Mesothelial cell of epicardium (in vitro differentiated cells): ENCODE data around the gene ERF. TPM values are rescaled to one million over a fixed set of nuclear protein-coding genes. Genes with fewer than 3 reads are reported as not detected.

Experiments
- DNase-seq, 2 experiments: peaks; one replicate each; pipeline ENCODE4 v3.0.0; 2021; ENCODE audit warnings: low spot score in 2 of 2; ENCODE audit not compliant: unreplicated experiment in 2 of 2
- H3K27ac Mint-ChIP-seq: 2 replicates; pipeline ENCODE4 v1.8.0; 2021; ENCODE audit warnings: mixed read lengths
- H3K27me3 Mint-ChIP-seq: 2 replicates; pipeline ENCODE4 v1.8.0; 2021; ENCODE audit warnings: low read depth, mixed read lengths
- H3K36me3 Mint-ChIP-seq: 2 replicates; pipeline ENCODE4 v1.8.0; 2021; ENCODE audit warnings: mixed read lengths
- H3K4me1 Mint-ChIP-seq: 2 replicates; pipeline ENCODE4 v1.8.0; 2021; ENCODE audit warnings: mixed read lengths
- H3K4me3 Mint-ChIP-seq: 2 replicates; pipeline ENCODE4 v1.8.0; 2021; ENCODE audit warnings: mild to moderate bottlenecking, moderate library complexity, mixed read lengths
- H3K9me3 Mint-ChIP-seq: 2 replicates; pipeline ENCODE4 v1.8.0; 2021; ENCODE audit warnings: mixed read lengths
- total RNA-seq: library from RNA; stranded (reverse); gene quantifications from 3 replicates; pipeline ENCODE4 v1.2.1, GENCODE V29; 2021
- TF ChIP-seq, protein P1 (sequence below): fragments of 200-600 bp; sonication (generic); IDR thresholded peaks from one replicate; pipeline ENCODE4 v1.5.0; 2021; ENCODE audit warnings: antibody characterized with exemption; ENCODE audit not compliant: unreplicated experiment

The ERF gene
- total RNA-seq, 1 donor from 2014 or later, result 92.1 TPM

DNA sequence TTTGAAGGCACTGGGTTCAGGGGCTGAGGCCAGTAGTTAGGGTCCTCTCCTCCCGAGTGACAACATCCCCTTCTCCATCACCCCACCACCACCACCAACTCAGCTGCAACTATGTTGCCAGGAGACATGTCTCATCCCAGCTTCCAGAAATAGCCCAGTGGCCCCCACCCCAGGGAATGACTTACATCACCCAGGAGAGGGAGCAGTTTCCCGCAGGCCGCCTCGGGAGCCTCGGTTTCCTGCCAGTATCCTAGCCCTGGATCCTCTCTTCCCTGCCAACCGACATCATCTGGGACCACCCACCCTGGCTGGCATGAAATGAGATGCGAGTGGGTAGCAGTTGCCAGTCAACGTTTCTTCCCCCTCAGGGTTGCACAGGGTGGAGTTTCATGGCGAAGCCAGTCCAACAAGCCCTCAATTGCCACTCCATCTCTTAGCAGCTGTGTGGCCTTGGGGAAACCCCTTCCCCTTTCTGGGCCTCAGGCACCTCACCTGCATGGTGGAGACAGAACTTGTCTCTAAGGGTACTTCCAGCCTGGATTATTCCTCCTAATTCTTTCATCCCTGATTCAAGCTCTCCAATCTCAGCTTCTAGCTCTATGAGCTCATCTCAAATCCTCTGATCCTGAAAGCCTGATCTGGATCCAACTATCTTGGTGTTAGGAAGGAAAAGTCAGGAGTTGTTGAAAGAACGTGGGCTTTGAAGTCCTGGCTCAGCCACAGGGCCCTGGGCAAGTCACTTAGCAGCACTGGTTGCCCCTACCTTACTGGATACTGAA is 8.6 kb downstream of the ERF start:
- peak in 1 of 2 experiments; percentile 51 for DNase-seq
- TF ChIP-seq, protein P1, sequence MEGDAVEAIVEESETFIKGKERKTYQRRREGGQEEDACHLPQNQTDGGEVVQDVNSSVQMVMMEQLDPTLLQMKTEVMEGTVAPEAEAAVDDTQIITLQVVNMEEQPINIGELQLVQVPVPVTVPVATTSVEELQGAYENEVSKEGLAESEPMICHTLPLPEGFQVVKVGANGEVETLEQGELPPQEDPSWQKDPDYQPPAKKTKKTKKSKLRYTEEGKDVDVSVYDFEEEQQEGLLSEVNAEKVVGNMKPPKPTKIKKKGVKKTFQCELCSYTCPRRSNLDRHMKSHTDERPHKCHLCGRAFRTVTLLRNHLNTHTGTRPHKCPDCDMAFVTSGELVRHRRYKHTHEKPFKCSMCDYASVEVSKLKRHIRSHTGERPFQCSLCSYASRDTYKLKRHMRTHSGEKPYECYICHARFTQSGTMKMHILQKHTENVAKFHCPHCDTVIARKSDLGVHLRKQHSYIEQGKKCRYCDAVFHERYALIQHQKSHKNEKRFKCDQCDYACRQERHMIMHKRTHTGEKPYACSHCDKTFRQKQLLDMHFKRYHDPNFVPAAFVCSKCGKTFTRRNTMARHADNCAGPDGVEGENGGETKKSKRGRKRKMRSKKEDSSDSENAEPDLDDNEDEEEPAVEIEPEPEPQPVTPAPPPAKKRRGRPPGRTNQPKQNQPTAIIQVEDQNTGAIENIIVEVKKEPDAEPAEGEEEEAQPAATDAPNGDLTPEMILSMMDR, result no peak
- H3K27ac Mint-ChIP-seq, result peak overlapping the region; percentile 81
- H3K9me3 Mint-ChIP-seq, result no peaks in the 10 kb centered on the region
- peaks cover 34% of the 10 kb centered on the region for H3K4me1 Mint-ChIP-seq
- no peaks in the 10 kb centered on the region for H3K27me3 Mint-ChIP-seq
- H3K36me3 Mint-ChIP-seq, result peaks cover 4% of the 10 kb centered on the region
- H3K4me3 Mint-ChIP-seq, result no peak overlapping the region

DNA sequence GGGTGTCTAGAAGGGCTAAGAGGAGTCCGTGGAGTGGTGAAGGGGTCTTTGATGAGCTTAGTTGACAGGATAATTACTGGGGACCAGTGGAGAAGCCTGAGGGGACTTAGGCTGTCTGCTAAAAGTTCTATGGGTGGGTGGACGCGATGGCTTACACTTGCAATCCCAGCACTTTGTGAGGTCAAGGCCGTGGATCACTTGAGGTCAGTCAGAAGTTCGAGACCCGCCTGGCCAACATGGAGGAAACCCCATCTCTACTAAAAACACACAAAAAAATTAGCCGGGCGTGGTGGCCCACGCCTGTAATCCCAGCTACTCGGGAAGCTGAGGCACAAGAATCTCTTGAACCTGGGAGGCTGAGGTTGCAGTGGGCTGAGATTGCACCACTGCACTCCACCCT is 9.7 kb downstream of the ERF start:
- Mint-ChIP-seq H3K4me1 (peaks cover 41% of the 10 kb centered on the region), H3K36me3 (peaks cover 4% of the 10 kb centered on the region), H3K27ac (peak overlapping the region; percentile 98), H3K27me3 (no peaks in the 10 kb centered on the region), H3K9me3 (no peaks in the 10 kb centered on the region), H3K4me3 (peak overlapping the region; percentile 82)
- no peak for DNase-seq
- TF ChIP-seq, protein P1, result no peak

DNA sequence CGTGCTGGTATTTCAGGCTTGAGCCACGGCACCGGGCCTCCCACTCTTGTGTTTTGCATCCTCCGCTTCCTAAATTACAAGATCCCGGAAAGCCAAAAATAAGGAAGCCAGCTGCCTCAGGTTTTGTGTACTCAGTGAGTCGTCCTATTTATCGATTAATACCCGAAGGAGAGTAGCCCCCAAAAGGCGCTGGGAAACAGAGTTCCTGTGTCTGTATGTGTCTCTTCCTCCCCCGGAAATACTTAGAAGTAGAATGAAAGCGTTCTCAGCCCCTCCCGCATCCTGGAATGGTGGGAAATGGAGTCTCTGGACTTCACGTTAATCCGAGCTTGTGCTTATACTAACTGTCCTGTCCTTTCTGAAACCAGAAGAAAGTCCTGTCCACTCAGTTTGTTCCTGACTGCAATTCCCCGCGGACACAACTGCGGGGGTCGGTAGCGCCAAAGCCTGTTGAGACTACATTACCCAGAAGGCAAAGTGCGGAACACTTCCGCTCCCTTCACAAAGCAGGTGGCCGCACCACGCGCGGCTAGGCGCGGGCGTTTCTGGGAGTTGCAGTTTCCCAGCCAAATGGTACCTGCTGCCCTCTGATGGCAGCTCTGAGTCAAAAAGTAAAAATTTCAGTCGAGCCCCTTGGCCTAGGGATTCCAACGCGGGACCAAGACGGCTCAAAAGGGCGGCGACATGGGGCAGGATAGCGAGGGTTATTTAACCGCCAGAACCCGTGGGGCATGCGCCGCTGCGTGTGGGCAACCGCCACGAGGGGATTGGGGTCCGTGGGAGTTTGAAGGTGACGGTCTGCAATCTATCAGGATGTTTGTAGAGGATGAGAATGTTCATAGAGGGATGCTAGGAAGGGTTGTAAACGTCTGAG is 10.3 kb downstream of the ERF start:
- Mint-ChIP-seq H3K9me3 (no peaks in the 10 kb centered on the region), H3K4me3 (peak overlapping the region; percentile 82), H3K36me3 (peaks cover 2% of the 10 kb centered on the region), H3K27me3 (no peaks in the 10 kb centered on the region), H3K27ac (peak overlapping the region; percentile 98), H3K4me1 (peaks cover 41% of the 10 kb centered on the region)
- TF ChIP-seq, protein P1, result no peak
- DNase-seq, result peak; percentile 80 to 91

DNA sequence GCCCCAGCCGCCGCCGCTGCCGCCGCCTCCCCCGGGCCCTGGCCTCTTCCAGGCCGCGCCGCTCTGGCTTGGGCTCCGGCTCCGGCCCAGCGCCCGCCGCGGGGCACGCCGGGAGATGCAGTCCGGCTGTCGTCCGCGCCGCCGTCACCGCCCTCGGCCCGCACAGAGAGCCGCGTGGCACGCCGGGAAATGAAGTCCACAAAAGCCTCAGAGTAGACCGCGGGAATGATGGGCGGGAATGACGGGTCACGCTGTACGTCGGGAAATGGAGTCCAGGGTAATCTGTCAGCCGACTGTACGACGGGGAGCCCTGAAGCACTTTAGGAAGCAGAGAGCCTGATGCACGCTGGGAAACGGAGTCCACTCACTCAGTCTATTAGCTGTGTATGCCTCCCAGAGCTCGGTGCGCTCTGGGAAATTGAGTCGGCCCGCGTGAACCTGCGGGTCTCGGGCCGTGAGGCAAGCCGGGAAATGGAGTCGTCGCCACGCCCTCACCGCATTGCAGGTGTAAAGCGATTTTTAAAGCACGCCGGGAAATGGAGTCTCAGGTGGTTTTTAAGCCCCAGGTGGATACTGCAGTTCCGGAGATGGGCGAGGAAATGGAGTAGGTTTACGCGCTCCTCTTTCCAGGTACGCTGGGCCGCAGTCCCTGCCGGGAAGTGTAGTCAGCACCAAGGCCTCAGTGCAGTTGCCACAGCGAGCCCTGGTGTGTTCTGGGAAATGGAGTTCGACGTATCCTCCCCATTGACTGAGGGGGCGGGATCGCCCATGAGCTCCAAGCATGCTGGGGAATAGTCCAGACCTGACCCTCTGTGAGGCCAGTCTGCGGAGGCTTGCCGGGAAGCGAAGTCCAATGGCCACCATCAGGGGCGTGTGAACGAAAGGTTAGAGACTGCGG is 12.2 kb downstream of the ERF start, which contains the start of gene GSK3A:
GSK3A (minus strand) TSS at position 91 of the 898 bp plus-strand sequence. CDS start 137 bp downstream, outside the sequence.
- Mint-ChIP-seq H3K27ac (peak within 1 kb of the TSS; percentile 98), H3K27me3 (no peaks in the 10 kb centered on the region), H3K36me3 (peaks cover 8% of the 10 kb centered on the region), H3K4me3 (peak within 1 kb of the TSS; percentile 92), H3K4me1 (peaks cover 41% of the 10 kb centered on the region), H3K9me3 (no peaks in the 10 kb centered on the region)
- TF ChIP-seq, protein P1, result no peak
- DNase-seq, result peak; percentile 95

DNA sequence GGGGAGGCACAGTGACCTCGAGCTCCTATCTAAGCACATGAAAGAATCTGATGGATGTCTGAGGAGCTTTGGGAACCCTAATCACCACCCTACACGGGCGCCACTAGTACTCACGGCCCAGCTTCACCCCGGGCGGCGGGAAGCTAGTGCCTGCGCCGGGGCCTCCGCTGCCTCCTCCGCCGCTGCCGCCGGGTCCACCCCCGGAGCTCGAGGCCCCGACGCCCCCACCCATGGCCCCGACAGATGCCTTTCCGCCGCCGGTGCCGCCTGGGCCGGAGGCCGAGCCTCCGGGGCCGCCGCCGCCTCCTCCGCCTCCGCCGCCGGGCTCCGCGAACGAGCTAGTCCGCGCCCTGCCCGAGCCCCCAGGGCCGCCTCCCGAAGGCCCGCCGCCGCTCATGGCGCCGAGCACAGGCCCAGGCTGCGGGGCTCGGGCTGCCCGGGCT is 12.8 kb downstream of the ERF start:
- Mint-ChIP-seq H3K4me3 (peak overlapping the region; percentile 92), H3K36me3 (peaks cover 8% of the 10 kb centered on the region), H3K27ac (peak overlapping the region; percentile 95), H3K4me1 (peaks cover 41% of the 10 kb centered on the region), H3K9me3 (no peaks in the 10 kb centered on the region), H3K27me3 (no peaks in the 10 kb centered on the region)
- TF ChIP-seq, protein P1, result no peak
- DNase-seq, result no peak
